NCI-H128 (cell line): Measurements from ENCODE around the gene ENTREP3.
"Not testable (repeated sequence)": the region's sequence is repeated elsewhere in the genome, so short reads cannot be mapped to it uniquely, and the experiment has no call there.

Experiments
- DNase-seq: peaks from one replicate; lab custom pipeline; 2025; ENCODE audit not compliant: unreplicated experiment; lab: John Stamatoyannopoulos, UW

Gene ENTREP3

GRCh38 chr1:155255243-155256007 lies at the start of gene ENTREP3:
Gene ENTREP3 (minus strand): TSS chr1:155255483. CDS start chr1:155254877, 606 bp downstream.
- peak; percentile 83 for DNase-seq

- DNase-seq, result no peak
Measured at GRCh38 chr1:155304558-155305063, 49.3 kb upstream of the ENTREP3 start.

- no peak for DNase-seq
Measured at GRCh38 chr1:155301342-155301841, 46.1 kb upstream of the ENTREP3 start, which contains the start of gene PKLR. Gene PKLR (minus strand): TSS chr1:155301438. CDS start chr1:155301395, 43 bp downstream.

- no peak for DNase-seq
Measured at GRCh38 chr1:155300553-155301329, 45.5 kb upstream of the ENTREP3 start.

- DNase-seq, result no peak
Measured at GRCh38 chr1:155300024-155300423, 44.7 kb upstream of the ENTREP3 start.

GRCh38 chr1:155297384-155297783 lies 42.1 kb upstream of the ENTREP3 start:
- DNase-seq, result no peak

GRCh38 chr1:155296661-155297060 lies 41.4 kb upstream of the ENTREP3 start:
- no peak for DNase-seq

GRCh38 chr1:155295942-155296267 lies 40.6 kb upstream of the ENTREP3 start:
- DNase-seq, result no peak

GRCh38 chr1:155295183-155295941 lies 40.1 kb upstream of the ENTREP3 start:
- no peak for DNase-seq

- no peak for DNase-seq
Measured at GRCh38 chr1:155294520-155295182, 39.4 kb upstream of the ENTREP3 start.

- no peak for DNase-seq
Measured at GRCh38 chr1:155293086-155293749, 37.9 kb upstream of the ENTREP3 start.

- not testable (repeated sequence) for DNase-seq
Measured at GRCh38 chr1:155291006-155291405, 35.7 kb upstream of the ENTREP3 start.

- no peak for DNase-seq
Measured at GRCh38 chr1:155287987-155288543, 32.8 kb upstream of the ENTREP3 start.

- no peak for DNase-seq
Measured at GRCh38 chr1:155286544-155286943, 31.3 kb upstream of the ENTREP3 start.

GRCh38 chr1:155285631-155286044 lies 30.4 kb upstream of the ENTREP3 start:
- DNase-seq, result no peak

GRCh38 chr1:155285063-155285462 lies 29.8 kb upstream of the ENTREP3 start:
- no peak for DNase-seq

- DNase-seq, result no peak
Measured at GRCh38 chr1:155284476-155284875, 29.2 kb upstream of the ENTREP3 start.

- DNase-seq, result no peak
Measured at GRCh38 chr1:155282488-155283091, 27.3 kb upstream of the ENTREP3 start.

GRCh38 chr1:155279268-155279667 lies 24.0 kb upstream of the ENTREP3 start:
- DNase-seq, result no peak
